WTC11 (cell line): ENCODE results near the gene IFT122.

Source experiments
- ATF3 ChIP-seq: sonication (generic); formaldehyde crosslinking; conservative IDR thresholded peaks from 2 replicates; pipeline ENCODE4 v1.8.1; 2022; ENCODE audit warnings: mild to moderate bottlenecking, missing genetic modification reagents
- E2F1 ChIP-seq: sonication (generic); formaldehyde crosslinking; IDR thresholded peaks from 2 replicates; pipeline ENCODE4 v1.8.0; 2022; ENCODE audit warnings: mild to moderate bottlenecking, missing genetic modification reagents
- JAZF1 ChIP-seq: fragments of 250-450 bp; sonication (Bioruptor Pico); IDR thresholded peaks from 2 replicates; pipeline ENCODE4 v1.9.0; 2021; ENCODE audit warnings: moderate library complexity, mild to moderate bottlenecking, inconsistent platforms
- ZNF263 ChIP-seq: sonication (generic); formaldehyde crosslinking; IDR thresholded peaks from 2 replicates; pipeline ENCODE4 v1.8.1; 2022; ENCODE audit warnings: low read depth, mild to moderate bottlenecking, moderate library complexity, missing genetic modification reagents
- TF ChIP-seq, protein P1 (sequence below): fragments of 200-600 bp; IDR thresholded peaks from 2 replicates; pipeline ENCODE4 v1.8.0; 2022; ENCODE audit warnings: antibody characterized with exemption
- TF ChIP-seq, protein P2 (sequence below): fragments of 250-450 bp; sonication (Bioruptor Pico); IDR thresholded peaks from 2 replicates; pipeline ENCODE4 v1.9.0; 2021; ENCODE audit warnings: mild to moderate bottlenecking
- TF ChIP-seq, protein P3 (sequence below): sonication (generic); formaldehyde crosslinking; IDR thresholded peaks from 2 replicates; pipeline ENCODE4 v1.8.1; 2023; ENCODE audit warnings: mild to moderate bottlenecking, missing genetic modification reagents
- TF ChIP-seq, protein P4 (sequence below): fragments of 250-450 bp; sonication (Bioruptor Pico); IDR thresholded peaks from 2 replicates; pipeline ENCODE4 v2.1.2; 2022; ENCODE audit warnings: mild to moderate bottlenecking, moderate library complexity
- TF ChIP-seq, protein P5 (sequence below): sonication (generic); formaldehyde crosslinking; IDR thresholded peaks from 2 replicates; pipeline ENCODE4 v1.8.1; 2022; ENCODE audit warnings: missing genetic modification reagents, borderline replicate concordance

- TF ChIP-seq, protein P1, sequence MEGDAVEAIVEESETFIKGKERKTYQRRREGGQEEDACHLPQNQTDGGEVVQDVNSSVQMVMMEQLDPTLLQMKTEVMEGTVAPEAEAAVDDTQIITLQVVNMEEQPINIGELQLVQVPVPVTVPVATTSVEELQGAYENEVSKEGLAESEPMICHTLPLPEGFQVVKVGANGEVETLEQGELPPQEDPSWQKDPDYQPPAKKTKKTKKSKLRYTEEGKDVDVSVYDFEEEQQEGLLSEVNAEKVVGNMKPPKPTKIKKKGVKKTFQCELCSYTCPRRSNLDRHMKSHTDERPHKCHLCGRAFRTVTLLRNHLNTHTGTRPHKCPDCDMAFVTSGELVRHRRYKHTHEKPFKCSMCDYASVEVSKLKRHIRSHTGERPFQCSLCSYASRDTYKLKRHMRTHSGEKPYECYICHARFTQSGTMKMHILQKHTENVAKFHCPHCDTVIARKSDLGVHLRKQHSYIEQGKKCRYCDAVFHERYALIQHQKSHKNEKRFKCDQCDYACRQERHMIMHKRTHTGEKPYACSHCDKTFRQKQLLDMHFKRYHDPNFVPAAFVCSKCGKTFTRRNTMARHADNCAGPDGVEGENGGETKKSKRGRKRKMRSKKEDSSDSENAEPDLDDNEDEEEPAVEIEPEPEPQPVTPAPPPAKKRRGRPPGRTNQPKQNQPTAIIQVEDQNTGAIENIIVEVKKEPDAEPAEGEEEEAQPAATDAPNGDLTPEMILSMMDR = no peak
- TF ChIP-seq, protein P2, sequence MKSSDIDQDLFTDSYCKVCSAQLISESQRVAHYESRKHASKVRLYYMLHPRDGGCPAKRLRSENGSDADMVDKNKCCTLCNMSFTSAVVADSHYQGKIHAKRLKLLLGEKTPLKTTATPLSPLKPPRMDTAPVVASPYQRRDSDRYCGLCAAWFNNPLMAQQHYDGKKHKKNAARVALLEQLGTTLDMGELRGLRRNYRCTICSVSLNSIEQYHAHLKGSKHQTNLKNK (CRISPR knock-in tag) = no peak
- TF ChIP-seq ATF3 (CRISPR knock-in tag) (no peak), E2F1 (no peak), JAZF1 (CRISPR knock-in tag) (no peak), ZNF263 (CRISPR knock-in tag) (no peak)
- TF ChIP-seq, protein P3, sequence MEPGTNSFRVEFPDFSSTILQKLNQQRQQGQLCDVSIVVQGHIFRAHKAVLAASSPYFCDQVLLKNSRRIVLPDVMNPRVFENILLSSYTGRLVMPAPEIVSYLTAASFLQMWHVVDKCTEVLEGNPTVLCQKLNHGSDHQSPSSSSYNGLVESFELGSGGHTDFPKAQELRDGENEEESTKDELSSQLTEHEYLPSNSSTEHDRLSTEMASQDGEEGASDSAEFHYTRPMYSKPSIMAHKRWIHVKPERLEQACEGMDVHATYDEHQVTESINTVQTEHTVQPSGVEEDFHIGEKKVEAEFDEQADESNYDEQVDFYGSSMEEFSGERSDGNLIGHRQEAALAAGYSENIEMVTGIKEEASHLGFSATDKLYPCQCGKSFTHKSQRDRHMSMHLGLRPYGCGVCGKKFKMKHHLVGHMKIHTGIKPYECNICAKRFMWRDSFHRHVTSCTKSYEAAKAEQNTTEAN (CRISPR knock-in tag) = no peak
- TF ChIP-seq, protein P4, sequence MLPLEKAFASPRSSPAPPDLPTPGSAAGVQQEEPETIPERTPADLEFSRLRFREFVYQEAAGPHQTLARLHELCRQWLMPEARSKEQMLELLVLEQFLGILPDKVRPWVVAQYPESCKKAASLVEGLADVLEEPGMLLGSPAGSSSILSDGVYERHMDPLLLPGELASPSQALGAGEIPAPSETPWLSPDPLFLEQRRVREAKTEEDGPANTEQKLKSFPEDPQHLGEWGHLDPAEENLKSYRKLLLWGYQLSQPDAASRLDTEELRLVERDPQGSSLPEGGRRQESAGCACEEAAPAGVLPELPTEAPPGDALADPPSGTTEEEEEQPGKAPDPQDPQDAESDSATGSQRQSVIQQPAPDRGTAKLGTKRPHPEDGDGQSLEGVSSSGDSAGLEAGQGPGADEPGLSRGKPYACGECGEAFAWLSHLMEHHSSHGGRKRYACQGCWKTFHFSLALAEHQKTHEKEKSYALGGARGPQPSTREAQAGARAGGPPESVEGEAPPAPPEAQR (CRISPR knock-in tag) = no peak
- TF ChIP-seq, protein P5, sequence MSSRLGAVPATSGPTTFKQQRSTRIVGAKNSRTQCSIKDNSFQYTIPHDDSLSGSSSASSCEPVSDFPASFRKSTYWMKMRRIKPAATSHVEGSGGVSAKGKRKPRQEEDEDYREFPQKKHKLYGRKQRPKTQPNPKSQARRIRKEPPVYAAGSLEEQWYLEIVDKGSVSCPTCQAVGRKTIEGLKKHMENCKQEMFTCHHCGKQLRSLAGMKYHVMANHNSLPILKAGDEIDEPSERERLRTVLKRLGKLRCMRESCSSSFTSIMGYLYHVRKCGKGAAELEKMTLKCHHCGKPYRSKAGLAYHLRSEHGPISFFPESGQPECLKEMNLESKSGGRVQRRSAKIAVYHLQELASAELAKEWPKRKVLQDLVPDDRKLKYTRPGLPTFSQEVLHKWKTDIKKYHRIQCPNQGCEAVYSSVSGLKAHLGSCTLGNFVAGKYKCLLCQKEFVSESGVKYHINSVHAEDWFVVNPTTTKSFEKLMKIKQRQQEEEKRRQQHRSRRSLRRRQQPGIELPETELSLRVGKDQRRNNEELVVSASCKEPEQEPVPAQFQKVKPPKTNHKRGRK (CRISPR knock-in tag) = no peak
Observed at GRCh38 chr3:129543999-129544398, 104.0 kb downstream of the IFT122 start.
